T-helper 9 cell (primary cell): Measurements from ENCODE around the gene ATG7.

ENCODE experiments used
- DNase-seq: peaks from one replicate; pipeline ENCODE4 v3.0.0-alpha.2; 2020

Gene ATG7

GRCh38 chr3:11367143-11367693, 95.0 kb downstream of the ATG7 start:
- DNase-seq = no peak

- DNase-seq = no peak
Observed at GRCh38 chr3:11370191-11370590, 98.0 kb downstream of the ATG7 start.

- no peak for DNase-seq
Observed at GRCh38 chr3:11370966-11371365, 98.8 kb downstream of the ATG7 start.

GRCh38 chr3:11371747-11372146, 99.5 kb downstream of the ATG7 start:
- DNase-seq = no peak

GRCh38 chr3:11373235-11373634, 101.0 kb downstream of the ATG7 start:
- DNase-seq = no peak

- DNase-seq = no peak
Observed at GRCh38 chr3:11373654-11374053, 101.5 kb downstream of the ATG7 start.

GRCh38 chr3:11375333-11376088, 103.3 kb downstream of the ATG7 start:
- DNase-seq = no peak

- DNase-seq = no peak
Observed at GRCh38 chr3:11377719-11378118, 105.5 kb downstream of the ATG7 start.

- no peak for DNase-seq
Observed at GRCh38 chr3:11379238-11379823, 107.1 kb downstream of the ATG7 start.

- DNase-seq = no peak
Observed at GRCh38 chr3:11379824-11380701, 107.9 kb downstream of the ATG7 start.

GRCh38 chr3:11381141-11381540, 108.9 kb downstream of the ATG7 start:
- no peak for DNase-seq

GRCh38 chr3:11381563-11381962, 109.4 kb downstream of the ATG7 start:
- no peak for DNase-seq

- DNase-seq = no peak
Observed at GRCh38 chr3:11382146-11382745, 110.0 kb downstream of the ATG7 start.

- DNase-seq = no peak
Observed at GRCh38 chr3:11384074-11384473, 111.9 kb downstream of the ATG7 start.

GRCh38 chr3:11385326-11385725, 113.1 kb downstream of the ATG7 start:
- DNase-seq = no peak

- no peak for DNase-seq
Observed at GRCh38 chr3:11385891-11386290, 113.7 kb downstream of the ATG7 start.

GRCh38 chr3:11386465-11387113, 114.4 kb downstream of the ATG7 start:
- no peak for DNase-seq

- DNase-seq = no peak
Observed at GRCh38 chr3:11389386-11390268, 117.4 kb downstream of the ATG7 start.

- no peak for DNase-seq
Observed at GRCh38 chr3:11390411-11391131, 118.4 kb downstream of the ATG7 start.

- DNase-seq = no peak
Observed at GRCh38 chr3:11391174-11391879, 119.1 kb downstream of the ATG7 start.
